Measurements from ENCODE around the gene FOXF1. TPM values are rescaled to one million over a fixed set of nuclear protein-coding genes. Genes with fewer than 3 reads are reported as not detected.

Gene FOXF1
- total RNA-seq, 1 experiment from 2014 or later, result not detected

GRCh38 chr16:86499889-86500707 is 10.2 kb upstream of the FOXF1 start:
- CTCF ChIA-PET, result no interaction called here
- no peak overlapping the region for H3K4me3 Mint-ChIP-seq (ENCODE audit: low read depth, unreplicated experiment)
- BruUV-seq (replicated peaks), result no TSS peak
- intact Hi-C loops (cut with micrococcal nuclease; ENCODE audit: unreplicated experiment), result no loop called here
- no peak for DNase-seq
- no peak overlapping the region for H3K27ac Mint-ChIP-seq (ENCODE audit: unreplicated experiment)
- peaks cover 99% of the 10 kb centered on the region for H3K27me3 Mint-ChIP-seq (ENCODE audit: unreplicated experiment)
- H3K9me3 Mint-ChIP-seq (ENCODE audit: low read depth, unreplicated experiment), result no peaks in the 10 kb centered on the region
- H3K36me3 Mint-ChIP-seq (ENCODE audit: insufficient read depth, unreplicated experiment), result peaks cover 3% of the 10 kb centered on the region
- TF ChIP-seq CTCF (IDR thresholded peaks at IDR 0.05; ENCODE audit: unreplicated experiment), result no peak
- H3K4me1 Mint-ChIP-seq (ENCODE audit: low read depth, unreplicated experiment), result peaks cover 8% of the 10 kb centered on the region

- intact Hi-C loops (cut with micrococcal nuclease; ENCODE audit: unreplicated experiment), result no loop called here
- CTCF ChIA-PET, result interaction anchor here (1.0 kb wide), 1 partner anchor 86 kb away, joined by 3 read pairs; no protein-coding TSS in a partner anchor
- no peak for TF ChIP-seq CTCF (IDR thresholded peaks at IDR 0.05; ENCODE audit: unreplicated experiment)
- Mint-ChIP-seq H3K4me1 (ENCODE audit: low read depth, unreplicated experiment) (peaks cover 8% of the 10 kb centered on the region), H3K27ac (ENCODE audit: unreplicated experiment) (no peak overlapping the region), H3K9me3 (ENCODE audit: low read depth, unreplicated experiment) (no peaks in the 10 kb centered on the region), H3K4me3 (ENCODE audit: low read depth, unreplicated experiment) (no peak overlapping the region), H3K36me3 (ENCODE audit: insufficient read depth, unreplicated experiment) (peaks cover 3% of the 10 kb centered on the region), H3K27me3 (ENCODE audit: unreplicated experiment) (peaks cover 99% of the 10 kb centered on the region)
- no peak for DNase-seq
- BruUV-seq (replicated peaks), result no TSS peak
Observed at GRCh38 chr16:86500708-86501510, 9.4 kb upstream of the FOXF1 start.

DNA sequence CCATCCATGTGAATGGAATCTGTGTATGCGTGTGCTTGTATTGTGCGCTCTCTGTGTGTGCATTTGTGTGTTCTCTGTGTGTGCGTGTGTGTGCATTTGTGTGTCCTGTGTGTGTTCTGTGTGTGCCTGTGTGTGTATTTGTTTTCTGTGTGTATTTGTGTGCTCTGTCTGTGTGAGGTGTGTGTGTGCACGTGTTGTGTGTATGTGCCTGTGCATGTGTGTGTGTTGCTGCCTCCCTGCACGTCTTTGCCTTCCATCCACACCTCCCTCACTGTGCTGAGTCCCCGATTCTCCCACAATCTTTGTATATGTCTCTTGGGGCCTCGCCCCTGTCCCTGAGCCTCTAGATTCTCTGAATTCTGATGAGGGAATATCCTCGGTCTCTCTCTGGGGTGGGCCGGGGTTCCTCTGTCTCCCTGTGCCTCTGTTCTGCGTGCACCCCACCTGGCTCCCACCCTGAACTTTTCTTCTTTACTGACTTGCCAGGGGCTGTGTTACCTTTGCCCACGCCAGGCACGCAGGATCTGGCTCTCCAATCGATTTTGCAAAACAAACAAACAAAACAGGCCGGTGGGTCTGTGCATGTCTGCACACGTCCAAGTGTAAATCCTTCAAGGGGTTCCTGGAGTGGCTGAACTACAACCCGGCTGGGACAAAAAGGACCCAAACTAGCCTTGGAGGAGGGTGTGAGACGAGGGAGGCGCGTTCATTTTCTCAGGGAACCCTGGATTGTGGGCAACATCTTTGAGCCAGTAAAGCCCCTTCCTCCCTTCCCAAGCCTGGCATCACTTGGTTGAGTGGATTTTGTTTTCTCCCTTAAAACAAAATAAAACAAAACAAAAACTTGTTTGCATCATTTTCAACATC is 8.1 kb upstream of the FOXF1 start:
- no TSS peak for BruUV-seq (replicated peaks)
- Mint-ChIP-seq H3K27ac (ENCODE audit: unreplicated experiment) (no peak overlapping the region), H3K36me3 (ENCODE audit: insufficient read depth, unreplicated experiment) (peaks cover 3% of the 10 kb centered on the region), H3K9me3 (ENCODE audit: low read depth, unreplicated experiment) (no peaks in the 10 kb centered on the region), H3K4me3 (ENCODE audit: low read depth, unreplicated experiment) (no peak overlapping the region), H3K27me3 (ENCODE audit: unreplicated experiment) (peaks cover 99% of the 10 kb centered on the region), H3K4me1 (ENCODE audit: low read depth, unreplicated experiment) (peaks cover 8% of the 10 kb centered on the region)
- no peak for DNase-seq
- intact Hi-C loops (cut with micrococcal nuclease; ENCODE audit: unreplicated experiment), result no loop called here
- no peak for TF ChIP-seq CTCF (IDR thresholded peaks at IDR 0.05; ENCODE audit: unreplicated experiment)
- CTCF ChIA-PET, result interaction anchor here (1.0 kb wide), 1 partner anchor 87 kb away, joined by 3 read pairs; no protein-coding TSS in a partner anchor
